Transverse colon (tissue), 4 donors: ENCODE measurements around the gene PACS1. TPM values are rescaled to one million over a fixed set of nuclear protein-coding genes. Genes with fewer than 3 reads are reported as not detected.
A peak's percentile ranks its signal among the peaks of the same experiment; 100 is the strongest.

ENCODE experiments used
- DNase-seq: peaks from one replicate; pipeline ENCODE4 v3.0.0-alpha.2; 2019
- H3K27ac ChIP-seq, 4 donors: fragments of 200-600 bp; sonication (generic); 2 replicates each; pipeline ENCODE4 v1.5.1; 2016 to 2018; ENCODE audit warnings: inconsistent platforms in 4 of 4
- H3K27me3 ChIP-seq: fragments of 200-600 bp; sonication (generic); 2 replicates; pipeline ENCODE4 v1.5.1; 2017; ENCODE audit warnings: inconsistent platforms
- H3K36me3 ChIP-seq, 4 donors: fragments of 200-600 bp; sonication (generic); 2 replicates each; pipeline ENCODE4 v1.5.1; 2017 to 2019; ENCODE audit warnings: inconsistent platforms in 4 of 4
- H3K4me1 ChIP-seq, 4 donors: fragments of 200-600 bp; sonication (generic); 2 replicates each; pipeline ENCODE4 v1.5.1; 2017 to 2020; ENCODE audit warnings: inconsistent platforms in 4 of 4
- H3K4me3 ChIP-seq, 4 donors: fragments of 200-600 bp; sonication (generic); 1 replicate in 1 of 4; 2 replicates in 3 of 4; pipeline versions ENCODE4 v1.5.1 to v1.6.1; 2017 to 2019; ENCODE audit warnings: inconsistent platforms in 4 of 4
- H3K9me3 ChIP-seq, 2 donors: fragments of 200-600 bp; sonication (generic); 2 replicates each; pipeline ENCODE4 v1.5.1; 2017 to 2019; ENCODE audit warnings: inconsistent platforms in 2 of 2
- CTCF ChIP-seq, 5 experiments: fragments of 200-600 bp in 3 of 5; fragments of 450-650 bp in 2 of 5; sonication (generic) in 3 of 5; IDR thresholded peaks; 1 replicate in 2 of 5; 2 replicates in 3 of 5; pipeline ENCODE4 v1.5.1; 2016 to 2017; ENCODE audit warnings: antibody characterized with exemption in 5 of 5, inconsistent platforms in 3 of 5, mild to moderate bottlenecking in 2 of 5, moderate library complexity in 1 of 5
- EP300 ChIP-seq: sonication (generic); formaldehyde crosslinking; IDR thresholded peaks from one replicate; pipeline ENCODE4 v1.6.1; 2017; ENCODE audit warnings: antibody characterized with exemption, low read depth
- POLR2A ChIP-seq: fragments of 450-650 bp; IDR thresholded peaks from one replicate; pipeline ENCODE4 v1.6.1; 2016; ENCODE audit warnings: antibody characterized with exemption, mild to moderate bottlenecking, moderate library complexity
- POLR2AphosphoS5 ChIP-seq, 3 donors: sonication (generic); formaldehyde crosslinking; IDR thresholded peaks; one replicate each; pipeline ENCODE4 v1.6.1; 2016; ENCODE audit warnings: antibody characterized with exemption in 3 of 3
- WGBS, 2 donors: methylation state at CpG; one replicate each; pipeline ENCODE4 v1.1.5; 2018; ENCODE audit warnings: low coverage in 1 of 2; 5-methylcytosine and 5-hydroxymethylcytosine counted together
- in situ Hi-C, 4 donors: fragments of 200-750 bp; cut with MboI; loops; one replicate each; pipeline versions ENCODE4 v1.15.0 to v1.15.1; 2017; ENCODE audit warnings: low sequenced_read_pairs in 3 of 4, low pct_ligation_motif_present in 1 of 4, low pct_unique_long_range_greater_than_20kb in 1 of 4
- intact Hi-C: fragments of 100-400 bp; cut with DNase I; formaldehyde crosslinking; loops from one replicate; pipeline ENCODE4 v1.15.1; 2023; ENCODE audit warnings: low total_unique reads
- total RNA-seq, 4 donors: library from RNA; depleted of rRNA; stranded (reverse); fragments of >200 nt; gene quantifications; one replicate each; pipeline ENCODE4 v1.1.0, GENCODE V29; 2016

The PACS1 gene
- total RNA-seq, 4 donors from 2014 or later: 9.8 to 52.0 (median 27.2) TPM

GRCh38 chr11:66281001-66281400 is 210.9 kb downstream of the PACS1 start:
- no peaks in the 10 kb centered on the region for H3K27me3 ChIP-seq
- H3K27ac ChIP-seq: no peak overlapping the region
- H3K36me3 ChIP-seq: no peaks in the 10 kb centered on the region
- H3K4me3 ChIP-seq: no peak overlapping the region
- no peaks in the 10 kb centered on the region for H3K9me3 ChIP-seq
- in situ Hi-C loops: loop anchor here in 1 of 4 donors (10.0 kb wide), 1 partner anchor 56 kb away; no protein-coding TSS in a partner anchor
- 91% methylated on average over 6 of the region's 6 CpGs; no CpG with 5 or more reads in 1 of the 2 donors for WGBS, 2 donors
- intact Hi-C loops: loop anchor here (10.0 kb wide), 1 partner anchor 56 kb away; no protein-coding TSS in a partner anchor
- DNase-seq: no peak
- TF ChIP-seq POLR2AphosphoS5 (IDR thresholded peaks at IDR 0.05) (no peak), CTCF (IDR thresholded peaks at IDR 0.05) (no peak), POLR2A (no peak), EP300 (no peak)
- H3K4me1 ChIP-seq: peaks cover 8 to 22% (median 17%) of the 10 kb centered on the region in 4 donors

- Histone ChIP-seq H3K27me3 (no peaks in the 10 kb centered on the region), H3K36me3 (no peaks in the 10 kb centered on the region), H3K4me3 (no peak overlapping the region), H3K9me3 (no peaks in the 10 kb centered on the region), H3K4me1 (peaks cover 8 to 23% (median 18%) of the 10 kb centered on the region in 4 donors), H3K27ac (no peak overlapping the region)
- intact Hi-C loops: loop anchor here (10.0 kb wide), 1 partner anchor 57 kb away; no protein-coding TSS in a partner anchor
- in situ Hi-C loops: loop anchor here in 1 of 4 donors (10.0 kb wide), 1 partner anchor 57 kb away; no protein-coding TSS in a partner anchor
- TF ChIP-seq EP300 (no peak), CTCF (IDR thresholded peaks at IDR 0.05) (no peak), POLR2A (no peak), POLR2AphosphoS5 (IDR thresholded peaks at IDR 0.05) (no peak)
- no peak for DNase-seq
- 25 to 92% methylated on average over 2 to 18 of the region's 20 CpGs for WGBS, 2 donors
Observed at GRCh38 chr11:66281776-66282467, 211.8 kb downstream of the PACS1 start.

DNA sequence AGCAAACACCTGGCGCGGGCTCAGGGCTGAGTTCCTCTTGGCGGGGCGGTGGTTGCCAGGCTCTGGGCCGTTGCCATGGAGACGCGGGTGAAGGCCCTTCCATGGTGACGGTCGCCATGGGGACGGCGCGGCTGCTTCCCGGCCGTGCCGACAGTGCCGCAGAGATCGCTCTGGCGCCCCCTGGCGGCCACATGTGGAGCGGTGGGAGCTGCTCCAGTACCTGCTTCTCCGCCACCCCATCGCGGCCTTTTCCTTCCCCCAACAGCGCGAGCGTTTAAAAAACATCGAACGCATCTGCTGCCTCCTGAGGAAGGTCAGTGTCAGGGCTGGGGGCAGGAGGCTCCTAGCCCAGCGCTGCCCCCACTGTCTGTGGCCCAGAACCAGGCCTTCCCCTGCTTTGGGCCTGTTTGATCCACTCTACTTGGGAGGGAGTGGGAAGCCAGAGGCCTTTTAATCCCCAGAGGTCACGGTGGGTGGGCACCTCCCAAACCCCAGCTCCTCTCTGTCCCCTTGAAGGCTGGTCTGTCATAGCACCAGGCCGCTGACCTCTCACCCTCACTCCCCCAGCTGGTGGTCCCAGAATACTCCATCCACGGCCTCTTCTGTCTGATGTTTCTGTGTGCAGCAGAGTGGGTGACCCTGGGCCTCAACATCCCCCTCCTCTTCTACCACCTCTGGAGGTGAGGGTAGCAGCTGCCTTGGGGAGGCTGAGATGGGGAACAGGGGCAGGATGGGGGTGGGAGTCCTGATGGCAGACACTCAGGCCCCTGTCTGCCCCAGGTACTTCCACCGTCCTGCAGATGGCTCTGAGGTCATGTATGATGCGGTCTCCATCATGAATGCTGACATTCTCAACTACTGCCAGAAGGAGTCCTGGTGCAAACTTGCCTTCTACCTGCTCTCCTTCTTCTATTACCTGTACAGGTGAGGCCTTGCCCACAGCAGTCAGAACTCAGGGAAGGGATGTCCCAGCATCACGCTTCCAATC is 212.7 kb downstream of the PACS1 start:
- peaks cover 14 to 26% (median 19%) of the 10 kb centered on the region in 4 donors for H3K4me1 ChIP-seq
- no peaks in the 10 kb centered on the region for H3K27me3 ChIP-seq
- in situ Hi-C loops: loop anchor here in 1 of 4 donors (10.0 kb wide), 1 partner anchor 58 kb away; no protein-coding TSS in a partner anchor
- no peak overlapping the region for H3K27ac ChIP-seq
- peak; percentile 99 for DNase-seq
- no peaks in the 10 kb centered on the region for H3K36me3 ChIP-seq
- intact Hi-C loops: loop anchor here (10.0 kb wide), 1 partner anchor 58 kb away; no protein-coding TSS in a partner anchor
- WGBS, 2 donors: 33% methylated on average over 14 of the region's 35 CpGs; no CpG with 5 or more reads in 1 of the 2 donors
- no peaks in the 10 kb centered on the region for H3K9me3 ChIP-seq
- H3K4me3 ChIP-seq: no peak overlapping the region
- TF ChIP-seq EP300 (no peak), CTCF (IDR thresholded peaks at IDR 0.05) (peak; percentile 97 to 99 (median 98)), POLR2AphosphoS5 (IDR thresholded peaks at IDR 0.05) (peak in 2 of 3 donors; percentile 43 to 52), POLR2A (no peak)
